ENCODE results near the gene CAMK1D.

CAMK1D gene

GRCh38 chr10:12534824-12535223 lies 185.5 kb downstream of the CAMK1D start:
- no peak for DNase-seq (ENCODE audit: low read depth)
- no peak for TF ChIP-seq CTCF (IDR thresholded peaks at IDR 0.05; ENCODE audit: control insufficient read depth, extremely low read depth, insufficient read depth)
- H3K4me3 ChIP-seq (ENCODE audit: low read depth, low read length), result no peak overlapping the region

GRCh38 chr10:12535656-12536055 lies 186.3 kb downstream of the CAMK1D start:
- TF ChIP-seq CTCF (IDR thresholded peaks at IDR 0.05; ENCODE audit: control insufficient read depth, extremely low read depth, insufficient read depth), result no peak
- DNase-seq (ENCODE audit: low read depth), result no peak

GRCh38 chr10:12538491-12538995 lies 189.2 kb downstream of the CAMK1D start:
- DNase-seq (ENCODE audit: low read depth), result no peak
- TF ChIP-seq CTCF (IDR thresholded peaks at IDR 0.05; ENCODE audit: control insufficient read depth, extremely low read depth, insufficient read depth), result no peak

More at GRCh38 chr10:12535656-12536055, 186.3 kb downstream of the CAMK1D start:
- H3K4me3 ChIP-seq (ENCODE audit: low read depth, low read length), result no peak overlapping the region

GRCh38 chr10:12539350-12540164 lies 190.2 kb downstream of the CAMK1D start:
- no peak for TF ChIP-seq CTCF (IDR thresholded peaks at IDR 0.05; ENCODE audit: control insufficient read depth, extremely low read depth, insufficient read depth)
- no peak for DNase-seq (ENCODE audit: low read depth)
- no peak overlapping the region for H3K4me3 ChIP-seq (ENCODE audit: low read depth, low read length)

More at GRCh38 chr10:12538491-12538995, 189.2 kb downstream of the CAMK1D start:
- no peak overlapping the region for H3K4me3 ChIP-seq (ENCODE audit: low read depth, low read length)

- no peak for DNase-seq (ENCODE audit: low read depth)
Measured at GRCh38 chr10:12540341-12540781, 191.0 kb downstream of the CAMK1D start.

GRCh38 chr10:12541446-12542067 lies 192.2 kb downstream of the CAMK1D start:
- TF ChIP-seq CTCF (IDR thresholded peaks at IDR 0.05; ENCODE audit: control insufficient read depth, extremely low read depth, insufficient read depth), result no peak
- no peak overlapping the region for H3K4me3 ChIP-seq (ENCODE audit: low read depth, low read length)

More at GRCh38 chr10:12540341-12540781, 191.0 kb downstream of the CAMK1D start:
- TF ChIP-seq CTCF (IDR thresholded peaks at IDR 0.05; ENCODE audit: control insufficient read depth, extremely low read depth, insufficient read depth), result no peak
- no peak overlapping the region for H3K4me3 ChIP-seq (ENCODE audit: low read depth, low read length)

More at GRCh38 chr10:12541446-12542067, 192.2 kb downstream of the CAMK1D start:
- DNase-seq (ENCODE audit: low read depth), result no peak
